ENCODE measurements around the gene ADGRV1.

The ADGRV1 gene

GRCh38 chr5:90550963-90551362 is 7.6 kb upstream of the ADGRV1 start:
- TF ChIP-seq EZH2phosphoT487 (IDR thresholded peaks at IDR 0.05; ENCODE audit: borderline replicate concordance, low read length), result no peak
- TF ChIP-seq CTCF (IDR thresholded peaks at IDR 0.05; ENCODE audit: low read depth, low read length, poor library complexity, severe bottlenecking), result no peak
- Histone ChIP-seq H3K4me2 (ENCODE audit: low read length) (no peak overlapping the region), H3K36me3 (ENCODE audit: control insufficient read depth, low read length) (no peaks in the 10 kb centered on the region), H3K27ac (ENCODE audit: low read depth, low read length) (no peak overlapping the region), H3K4me3 (ENCODE audit: low read length) (no peak overlapping the region), H3K4me1 (ENCODE audit: control insufficient read depth, low read length) (no peaks in the 10 kb centered on the region), H3K9me3 (ENCODE audit: control insufficient read depth, insufficient read depth, low read length) (no peaks in the 10 kb centered on the region), H3K79me2 (ENCODE audit: control insufficient read depth, low read length) (no peaks in the 10 kb centered on the region), H4K20me1 (ENCODE audit: control insufficient read depth, insufficient read depth, low read depth, low read length) (no peaks in the 10 kb centered on the region), H3K9me2 (replicated peaks; ENCODE audit: control insufficient read depth, low read length) (no peaks in the 10 kb centered on the region), H3K27me3 (ENCODE audit: control insufficient read depth, low read length) (peaks cover 52% of the 10 kb centered on the region), H3F3A (ENCODE audit: control insufficient read depth, insufficient read depth) (no peaks in the 10 kb centered on the region)

GRCh38 chr5:90551376-90551775 is 7.2 kb upstream of the ADGRV1 start:
- H3K4me3 ChIP-seq (ENCODE audit: low read length), result no peak overlapping the region
- H3K9me2 ChIP-seq (replicated peaks; ENCODE audit: control insufficient read depth, low read length), result no peaks in the 10 kb centered on the region
- H3K79me2 ChIP-seq (ENCODE audit: control insufficient read depth, low read length), result no peaks in the 10 kb centered on the region
- no peaks in the 10 kb centered on the region for H3K9me3 ChIP-seq (ENCODE audit: control insufficient read depth, insufficient read depth, low read length)
- no peak overlapping the region for H3K4me2 ChIP-seq (ENCODE audit: low read length)
- H4K20me1 ChIP-seq (ENCODE audit: control insufficient read depth, insufficient read depth, low read depth, low read length), result no peaks in the 10 kb centered on the region
- no peak overlapping the region for H3K27ac ChIP-seq (ENCODE audit: low read depth, low read length)
- no peaks in the 10 kb centered on the region for H3F3A ChIP-seq (ENCODE audit: control insufficient read depth, insufficient read depth)
- no peaks in the 10 kb centered on the region for H3K36me3 ChIP-seq (ENCODE audit: control insufficient read depth, low read length)
- H3K27me3 ChIP-seq (ENCODE audit: control insufficient read depth, low read length), result peaks cover 55% of the 10 kb centered on the region
- no peak for TF ChIP-seq CTCF (IDR thresholded peaks at IDR 0.05; ENCODE audit: low read depth, low read length, poor library complexity, severe bottlenecking)
- no peak for TF ChIP-seq EZH2phosphoT487 (IDR thresholded peaks at IDR 0.05; ENCODE audit: borderline replicate concordance, low read length)
- no peaks in the 10 kb centered on the region for H3K4me1 ChIP-seq (ENCODE audit: control insufficient read depth, low read length)

- Histone ChIP-seq H3K36me3 (ENCODE audit: control insufficient read depth, low read length) (no peaks in the 10 kb centered on the region), H3K9me3 (ENCODE audit: control insufficient read depth, insufficient read depth, low read length) (no peaks in the 10 kb centered on the region), H4K20me1 (ENCODE audit: control insufficient read depth, insufficient read depth, low read depth, low read length) (no peaks in the 10 kb centered on the region), H3K4me1 (ENCODE audit: control insufficient read depth, low read length) (no peaks in the 10 kb centered on the region), H3F3A (ENCODE audit: control insufficient read depth, insufficient read depth) (no peaks in the 10 kb centered on the region), H3K79me2 (ENCODE audit: control insufficient read depth, low read length) (no peaks in the 10 kb centered on the region), H3K27ac (ENCODE audit: low read depth, low read length) (no peak overlapping the region), H3K27me3 (ENCODE audit: control insufficient read depth, low read length) (peaks cover 63% of the 10 kb centered on the region), H3K9me2 (replicated peaks; ENCODE audit: control insufficient read depth, low read length) (no peaks in the 10 kb centered on the region), H3K4me2 (ENCODE audit: low read length) (no peak overlapping the region), H3K4me3 (ENCODE audit: low read length) (no peak overlapping the region)
- no peak for TF ChIP-seq EZH2phosphoT487 (IDR thresholded peaks at IDR 0.05; ENCODE audit: borderline replicate concordance, low read length)
- no peak for TF ChIP-seq CTCF (IDR thresholded peaks at IDR 0.05; ENCODE audit: low read depth, low read length, poor library complexity, severe bottlenecking)
These were observed 4.9 kb upstream of the ADGRV1 start for GRCh38 chr5:90553711-90554110.

Measured in DOHH2 (cell line).